H9 (cell line): ENCODE data around the gene DNAAF5. TPM values are rescaled to one million over a fixed set of nuclear protein-coding genes. Genes with fewer than 3 reads are reported as not detected.

Experiments
- DNase-seq: peaks from one replicate; pipeline ENCODE4 v3.0.0-alpha.2; 2017
- H2AFZ ChIP-seq: one replicate; pipeline ENCODE4 v1.6.1; 2013; ENCODE audit warnings: mild to moderate bottlenecking, low read length, control low read depth, moderate library complexity
- H2AK5ac ChIP-seq: 2 replicates; pipeline ENCODE4 v1.6.1; 2013; ENCODE audit warnings: low read length, control low read depth, mixed read lengths; ENCODE audit not compliant: insufficient read length
- H2BK120ac ChIP-seq: one replicate; pipeline ENCODE4 v1.6.1; 2013; ENCODE audit warnings: low read depth, mild to moderate bottlenecking, low read length, control low read depth, inconsistent platforms; ENCODE audit not compliant: poor library complexity, severe bottlenecking
- H2BK12ac ChIP-seq: 2 replicates; pipeline ENCODE4 v1.6.1; 2013; ENCODE audit warnings: low read length, control low read depth, mixed read lengths, low read depth; ENCODE audit not compliant: insufficient read length
- H2BK15ac ChIP-seq: 2 replicates; pipeline ENCODE4 v1.6.1; 2013; ENCODE audit warnings: low read depth, low read length, control low read depth
- H2BK20ac ChIP-seq: one replicate; pipeline ENCODE4 v1.6.1; 2013; ENCODE audit warnings: low read depth, mild to moderate bottlenecking, low read length, control low read depth, inconsistent platforms; ENCODE audit not compliant: poor library complexity, severe bottlenecking
- H2BK5ac ChIP-seq: 2 replicates; pipeline ENCODE4 v1.6.1; 2013; ENCODE audit warnings: low read length, control low read depth, mixed read lengths; ENCODE audit not compliant: insufficient read length
- H3K14ac ChIP-seq: 2 replicates; pipeline ENCODE4 v1.6.1; 2013; ENCODE audit warnings: low read length, control low read depth; ENCODE audit not compliant: insufficient read depth
- H3K18ac ChIP-seq: 2 replicates; pipeline ENCODE4 v1.6.1; 2013; ENCODE audit warnings: low read depth, mild to moderate bottlenecking, mixed read lengths, low read length, control low read depth; ENCODE audit not compliant: insufficient read length
- H3K23ac ChIP-seq: 2 replicates; pipeline ENCODE4 v1.6.1; 2013; ENCODE audit warnings: low read length, control low read depth, mixed read lengths, low read depth; ENCODE audit not compliant: insufficient read length
- H3K23me2 ChIP-seq: 2 replicates; pipeline ENCODE4 v1.6.1; 2013; ENCODE audit warnings: low read depth, mild to moderate bottlenecking, mixed read lengths, low read length, control low read depth; ENCODE audit not compliant: insufficient read length, poor library complexity, severe bottlenecking
- H3K27ac ChIP-seq: 2 replicates; pipeline ENCODE4 v1.5.1; 2013; ENCODE audit warnings: low read length, control low read depth, mixed read lengths, low read depth; ENCODE audit not compliant: insufficient read length
- H3K27me3 ChIP-seq: 2 replicates; pipeline ENCODE4 v1.6.1; 2013; ENCODE audit warnings: low read length, control low read depth, inconsistent platforms; ENCODE audit not compliant: insufficient read depth
- H3K4ac ChIP-seq: 2 replicates; pipeline ENCODE4 v1.6.1; 2013; ENCODE audit warnings: low read depth, mild to moderate bottlenecking, control low read depth, inconsistent platforms, low read length, moderate library complexity
- H3K4me1 ChIP-seq: 2 replicates; pipeline ENCODE4 v1.6.1; 2013; ENCODE audit warnings: low read length, control low read depth, inconsistent platforms; ENCODE audit not compliant: insufficient read depth
- H3K4me2 ChIP-seq: 2 replicates; pipeline ENCODE4 v1.6.1; 2013; ENCODE audit warnings: low read length, control low read depth, mixed read lengths; ENCODE audit not compliant: insufficient read length, insufficient read depth
- H3K56ac ChIP-seq: 2 replicates; pipeline ENCODE4 v1.6.1; 2013; ENCODE audit warnings: low read depth, mild to moderate bottlenecking, mixed read lengths, low read length, control low read depth; ENCODE audit not compliant: insufficient read length
- H3K79me1 ChIP-seq: 2 replicates; pipeline ENCODE4 v1.6.1; 2013; ENCODE audit warnings: low read depth, mild to moderate bottlenecking, moderate library complexity, low read length, control low read depth, inconsistent platforms; ENCODE audit not compliant: insufficient read depth, poor library complexity, severe bottlenecking
- H3K79me2 ChIP-seq: 2 replicates; pipeline ENCODE4 v1.6.1; 2013; ENCODE audit warnings: low read length, control low read depth, inconsistent platforms; ENCODE audit not compliant: insufficient read depth
- H3K9ac ChIP-seq: 2 replicates; pipeline ENCODE4 v1.6.1; 2013; ENCODE audit warnings: low read length, control low read depth, mixed read lengths; ENCODE audit not compliant: insufficient read length; ENCODE audit errors: extremely low read depth
- H3K9me3 ChIP-seq: one replicate; pipeline ENCODE4 v1.6.1; 2013; ENCODE audit warnings: low read depth, low read length, inconsistent platforms; ENCODE audit not compliant: control insufficient read depth
- H3T11ph ChIP-seq: one replicate; pipeline ENCODE4 v1.6.1; 2013; ENCODE audit warnings: mild to moderate bottlenecking, low read length, control low read depth, inconsistent platforms
- H4K20me1 ChIP-seq: one replicate; pipeline ENCODE4 v1.6.1; 2013; ENCODE audit not compliant: control insufficient read depth, insufficient read length, insufficient read depth
- H4K5ac ChIP-seq: 2 replicates; pipeline ENCODE4 v1.6.1; 2013; ENCODE audit warnings: low read depth, mild to moderate bottlenecking, mixed read lengths, low read length, control low read depth; ENCODE audit not compliant: insufficient read length
- H4K8ac ChIP-seq: replicated peaks from 2 replicates; pipeline ENCODE4 v1.6.1; 2013; ENCODE audit warnings: low read length, control low read depth, mixed read lengths, low read depth; ENCODE audit not compliant: insufficient read length
- H4K91ac ChIP-seq: 2 replicates; pipeline ENCODE4 v1.6.1; 2013; ENCODE audit warnings: low read depth, mild to moderate bottlenecking, moderate library complexity, mixed read lengths, low read length, control low read depth; ENCODE audit not compliant: insufficient read length
- H3K27ac Mint-ChIP-seq, 3 experiments: 2 replicates in 2 of 3; 3 replicates in 1 of 3; pipeline ENCODE4 v1.8.0; 2020 to 2021; ENCODE audit warnings: mixed read lengths in 3 of 3, mild to moderate bottlenecking in 1 of 3, moderate library complexity in 1 of 3
- H3K27me3 Mint-ChIP-seq: 2 replicates; pipeline ENCODE4 v1.8.0; 2021; ENCODE audit warnings: low read depth, mild to moderate bottlenecking, moderate library complexity, mixed read lengths
- H3K36me3 Mint-ChIP-seq, 3 experiments: 2 replicates in 2 of 3; 3 replicates in 1 of 3; pipeline ENCODE4 v1.8.0; 2020 to 2021; ENCODE audit warnings: low read depth in 3 of 3, mixed read lengths in 3 of 3; ENCODE audit not compliant: insufficient read depth in 1 of 3
- H3K4me1 Mint-ChIP-seq, 2 experiments: 2 replicates each; pipeline ENCODE4 v1.8.0; 2020; ENCODE audit warnings: mixed read lengths in 2 of 2
- H3K4me3 Mint-ChIP-seq, 2 experiments: 2 replicates in 1 of 2; 3 replicates in 1 of 2; pipeline ENCODE4 v1.8.0; 2020 to 2021; ENCODE audit warnings: mild to moderate bottlenecking in 2 of 2, mixed read lengths in 2 of 2, moderate library complexity in 1 of 2
- H3K9me3 Mint-ChIP-seq, 2 experiments: 2 replicates in 1 of 2; 3 replicates in 1 of 2; pipeline ENCODE4 v1.8.0; 2020; ENCODE audit warnings: mild to moderate bottlenecking in 2 of 2, mixed read lengths in 2 of 2, moderate library complexity in 1 of 2
- CTCF ChIP-seq: fragments of 200-600 bp; sonication (generic); conservative IDR thresholded peaks from 3 replicates; pipeline ENCODE4 v1.8.0; 2021; ENCODE audit warnings: antibody characterized with exemption, mild to moderate bottlenecking
- WGBS: extraction: QIAGEN DNeasy Blood & Tissue Kit; methylation state at CpG from one replicate; pipeline ENCODE4 v1.1.7; 2013; ENCODE audit warnings: missing lambda C conversion rate, low lambda C conversion rate, mixed read lengths; ENCODE audit not compliant: insufficient read length; ENCODE audit errors: extremely low coverage; 5-methylcytosine and 5-hydroxymethylcytosine counted together
- total RNA-seq: library from RNA; stranded (reverse); gene quantifications from 2 replicates; pipeline ENCODE4 v1.2.1, GENCODE V29; 2021

Gene DNAAF5
- total RNA-seq, 1 experiment from 2014 or later, result 43.5 TPM

DNA sequence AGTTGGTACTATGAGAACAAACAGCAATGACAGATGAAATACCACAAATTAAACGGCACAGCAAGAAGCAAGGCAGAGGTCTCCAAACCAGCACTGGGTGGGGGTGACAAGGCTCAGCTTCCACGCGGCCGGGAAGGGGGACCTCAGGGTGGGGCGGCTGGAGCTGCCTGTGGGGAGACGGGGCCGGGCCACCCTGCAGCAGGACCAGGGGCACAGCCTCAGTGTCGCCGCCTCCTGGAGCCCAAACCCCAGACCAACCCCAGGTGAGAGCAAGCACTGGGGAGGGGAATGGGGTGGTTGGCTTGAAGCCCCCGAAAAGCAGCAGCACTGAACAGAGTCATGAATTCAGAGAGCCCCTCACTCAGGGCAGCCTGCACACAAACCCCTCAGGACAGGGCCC lies 49.9 kb downstream of the DNAAF5 start:
- no peaks in the 10 kb centered on the region for H3K23me2 ChIP-seq
- no peaks in the 10 kb centered on the region for H3K79me2 ChIP-seq
- H2AK5ac ChIP-seq, result no peak overlapping the region
- no peak for TF ChIP-seq CTCF
- H2BK12ac ChIP-seq, result no peak overlapping the region
- H3K27me3 Mint-ChIP-seq, result no peaks in the 10 kb centered on the region
- no peak overlapping the region for H3K27ac Mint-ChIP-seq
- no peak overlapping the region for H2BK120ac ChIP-seq
- no peak overlapping the region for H2BK20ac ChIP-seq
- H3K14ac ChIP-seq, result no peak overlapping the region
- H3K27me3 ChIP-seq, result no peaks in the 10 kb centered on the region
- no peaks in the 10 kb centered on the region for H3K4me1 ChIP-seq
- H4K5ac ChIP-seq, result no peak overlapping the region
- no CpG with 5 or more reads among the region's 10 CpGs for WGBS
- H3K4me2 ChIP-seq, result no peak overlapping the region
- no peaks in the 10 kb centered on the region for H4K20me1 ChIP-seq
- no peak overlapping the region for H3K56ac ChIP-seq
- no peak overlapping the region for H2AFZ ChIP-seq
- no peak overlapping the region for H2BK5ac ChIP-seq
- H3K23ac ChIP-seq, result no peak overlapping the region
- H3K4me1 Mint-ChIP-seq, result no peaks in the 10 kb centered on the region
- no peak for DNase-seq
- H4K91ac ChIP-seq, result no peak overlapping the region
- no peaks in the 10 kb centered on the region for H3K9me3 ChIP-seq
- no peak overlapping the region for H3K9ac ChIP-seq
- no peaks in the 10 kb centered on the region for H3K9me3 Mint-ChIP-seq
- no peak overlapping the region for H3K4me3 Mint-ChIP-seq
- no peak overlapping the region for H2BK15ac ChIP-seq
- no peak overlapping the region for H3T11ph ChIP-seq
- peaks cover 22 to 57% (median 47%) of the 10 kb centered on the region in 3 experiments for H3K36me3 Mint-ChIP-seq
- no peak overlapping the region for H4K8ac ChIP-seq
- H3K79me1 ChIP-seq, result no peaks in the 10 kb centered on the region
- H3K18ac ChIP-seq, result no peak overlapping the region
- no peak overlapping the region for H3K27ac ChIP-seq
- H3K4ac ChIP-seq, result no peak overlapping the region
